Endodermal cell (in vitro differentiated cells): ENCODE measurements around the gene IQCM. TPM values are rescaled to one million over a fixed set of nuclear protein-coding genes. Genes with fewer than 3 reads are reported as not detected.

Source experiments
- DNase-seq: peaks from one replicate; pipeline ENCODE4 v3.0.0-alpha.2; 2017
- H3K27ac ChIP-seq: 2 replicates; pipeline ENCODE4 v1.5.1; 2013; ENCODE audit warnings: mild to moderate bottlenecking, low read depth, low read length, moderate library complexity
- H3K27me3 ChIP-seq: 2 replicates; pipeline ENCODE4 v1.6.1; 2013; ENCODE audit warnings: mild to moderate bottlenecking, low read length, moderate library complexity; ENCODE audit not compliant: insufficient read depth, control insufficient read depth, poor library complexity, severe bottlenecking
- H3K36me3 ChIP-seq: 2 replicates; pipeline ENCODE4 v1.7.0; 2013; ENCODE audit warnings: mild to moderate bottlenecking, low read length, moderate library complexity; ENCODE audit not compliant: control insufficient read depth, insufficient read depth
- H3K4me1 ChIP-seq: one replicate; pipeline ENCODE4 v1.7.0; 2013; ENCODE audit warnings: low read length; ENCODE audit not compliant: control insufficient read depth, insufficient read depth
- H3K4me3 ChIP-seq: 2 replicates; pipeline ENCODE4 v1.5.1; 2013; ENCODE audit warnings: mild to moderate bottlenecking, low read length, moderate library complexity
- H3K9ac ChIP-seq: 2 replicates; pipeline ENCODE4 v1.6.1; 2013; ENCODE audit warnings: mild to moderate bottlenecking, low read length, moderate library complexity; ENCODE audit not compliant: poor library complexity, severe bottlenecking; ENCODE audit errors: extremely low read depth
- H3K9me3 ChIP-seq: 2 replicates; pipeline ENCODE4 v1.6.1; 2013; ENCODE audit warnings: mild to moderate bottlenecking, low read length, moderate library complexity; ENCODE audit not compliant: control insufficient read depth
- H3K27ac Mint-ChIP-seq: 2 replicates; pipeline ENCODE4 v1.8.0; 2020; ENCODE audit warnings: mixed read lengths
- H3K27me3 Mint-ChIP-seq: 2 replicates; pipeline ENCODE4 v1.8.0; 2021; ENCODE audit warnings: mild to moderate bottlenecking, mixed read lengths; ENCODE audit not compliant: insufficient read depth
- H3K36me3 Mint-ChIP-seq: 2 replicates; pipeline ENCODE4 v1.8.0; 2020; ENCODE audit warnings: low read depth, mixed read lengths
- H3K4me1 Mint-ChIP-seq: 2 replicates; pipeline ENCODE4 v1.8.0; 2020; ENCODE audit warnings: mixed read lengths
- H3K4me3 Mint-ChIP-seq: 2 replicates; pipeline ENCODE4 v1.8.0; 2020; ENCODE audit warnings: mild to moderate bottlenecking, moderate library complexity, mixed read lengths
- H3K9me3 Mint-ChIP-seq: 2 replicates; pipeline ENCODE4 v1.8.0; 2020; ENCODE audit warnings: mild to moderate bottlenecking, mixed read lengths
- WGBS, 2 experiments: methylation state at CpG; one replicate each; pipeline versions ENCODE4 v1.1.5 to v1.1.7; 2013; ENCODE audit warnings: missing lambda C conversion rate in 2 of 2, mixed read lengths in 1 of 2; ENCODE audit not compliant: insufficient coverage in 1 of 2, insufficient read length in 1 of 2; 5-methylcytosine and 5-hydroxymethylcytosine counted together
- total RNA-seq, 2 donors: library from RNA; stranded (reverse); fragmentation: NEBNext Ultra II Directional in 1 of 2; extraction: Animal tissue kit (Norgen Biotek cat#: 25700) in 1 of 2; gene quantifications; 2 replicates in 1 of 2; 3 replicates in 1 of 2; pipeline ENCODE4 v1.2.1, GENCODE V29; 2021
- TF ChIP-seq, protein P1 (sequence below): fragments of 200-600 bp; sonication (generic); conservative IDR thresholded peaks from 2 replicates; pipeline ENCODE4 v1.5.0; 2021; ENCODE audit warnings: antibody characterized with exemption, mild to moderate bottlenecking

The IQCM gene
- total RNA-seq, 2 donors from 2014 or later = not detected

GRCh38 chr4:149555799-149556198 is 259.8 kb downstream of the IQCM start:
- H3K27ac Mint-ChIP-seq = no peak overlapping the region
- no peak overlapping the region for H3K4me3 Mint-ChIP-seq
- no peaks in the 10 kb centered on the region for H3K4me1 ChIP-seq
- H3K9me3 Mint-ChIP-seq = no peaks in the 10 kb centered on the region
- no peak overlapping the region for H3K4me3 ChIP-seq
- H3K9ac ChIP-seq = no peak overlapping the region
- TF ChIP-seq, protein P1, sequence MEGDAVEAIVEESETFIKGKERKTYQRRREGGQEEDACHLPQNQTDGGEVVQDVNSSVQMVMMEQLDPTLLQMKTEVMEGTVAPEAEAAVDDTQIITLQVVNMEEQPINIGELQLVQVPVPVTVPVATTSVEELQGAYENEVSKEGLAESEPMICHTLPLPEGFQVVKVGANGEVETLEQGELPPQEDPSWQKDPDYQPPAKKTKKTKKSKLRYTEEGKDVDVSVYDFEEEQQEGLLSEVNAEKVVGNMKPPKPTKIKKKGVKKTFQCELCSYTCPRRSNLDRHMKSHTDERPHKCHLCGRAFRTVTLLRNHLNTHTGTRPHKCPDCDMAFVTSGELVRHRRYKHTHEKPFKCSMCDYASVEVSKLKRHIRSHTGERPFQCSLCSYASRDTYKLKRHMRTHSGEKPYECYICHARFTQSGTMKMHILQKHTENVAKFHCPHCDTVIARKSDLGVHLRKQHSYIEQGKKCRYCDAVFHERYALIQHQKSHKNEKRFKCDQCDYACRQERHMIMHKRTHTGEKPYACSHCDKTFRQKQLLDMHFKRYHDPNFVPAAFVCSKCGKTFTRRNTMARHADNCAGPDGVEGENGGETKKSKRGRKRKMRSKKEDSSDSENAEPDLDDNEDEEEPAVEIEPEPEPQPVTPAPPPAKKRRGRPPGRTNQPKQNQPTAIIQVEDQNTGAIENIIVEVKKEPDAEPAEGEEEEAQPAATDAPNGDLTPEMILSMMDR = no peak
- no peaks in the 10 kb centered on the region for H3K36me3 Mint-ChIP-seq
- H3K27me3 Mint-ChIP-seq = no peaks in the 10 kb centered on the region
- no peaks in the 10 kb centered on the region for H3K9me3 ChIP-seq
- H3K27ac ChIP-seq = no peak overlapping the region
- WGBS, 2 experiments = 77 to 100% methylated on average over 1 of the region's 1 CpG
- no peaks in the 10 kb centered on the region for H3K27me3 ChIP-seq
- no peaks in the 10 kb centered on the region for H3K4me1 Mint-ChIP-seq
- DNase-seq = no peak
- H3K36me3 ChIP-seq = no peaks in the 10 kb centered on the region

- DNase-seq = no peak
- H3K9me3 ChIP-seq = no peaks in the 10 kb centered on the region
- no peaks in the 10 kb centered on the region for H3K27me3 ChIP-seq
- no peaks in the 10 kb centered on the region for H3K36me3 Mint-ChIP-seq
- H3K9me3 Mint-ChIP-seq = no peaks in the 10 kb centered on the region
- no peak overlapping the region for H3K27ac Mint-ChIP-seq
- 80% methylated on average over 1 of the region's 1 CpG; no CpG with 5 or more reads in 1 of the 2 experiments for WGBS, 2 experiments
- no peak overlapping the region for H3K4me3 Mint-ChIP-seq
- no peaks in the 10 kb centered on the region for H3K4me1 ChIP-seq
- H3K4me3 ChIP-seq = no peak overlapping the region
- H3K36me3 ChIP-seq = no peaks in the 10 kb centered on the region
- H3K4me1 Mint-ChIP-seq = peaks cover under 1% of the 10 kb centered on the region
- H3K27ac ChIP-seq = no peak overlapping the region
- H3K27me3 Mint-ChIP-seq = no peaks in the 10 kb centered on the region
- TF ChIP-seq, protein P1 = no peak
- no peak overlapping the region for H3K9ac ChIP-seq
These were observed 260.5 kb downstream of the IQCM start for GRCh38 chr4:149555146-149555545.

GRCh38 chr4:149553959-149554520 is 261.6 kb downstream of the IQCM start:
- H3K36me3 Mint-ChIP-seq = no peaks in the 10 kb centered on the region
- H3K4me3 ChIP-seq = no peak overlapping the region
- H3K4me1 ChIP-seq = no peaks in the 10 kb centered on the region
- DNase-seq = no peak
- no peaks in the 10 kb centered on the region for H3K27me3 Mint-ChIP-seq
- no peak overlapping the region for H3K27ac ChIP-seq
- H3K27ac Mint-ChIP-seq = no peak overlapping the region
- H3K36me3 ChIP-seq = no peaks in the 10 kb centered on the region
- TF ChIP-seq, protein P1 = no peak
- no peak overlapping the region for H3K9ac ChIP-seq
- H3K9me3 ChIP-seq = no peaks in the 10 kb centered on the region
- no peaks in the 10 kb centered on the region for H3K9me3 Mint-ChIP-seq
- 86 to 100% methylated on average over 1 to 5 of the region's 6 CpGs for WGBS, 2 experiments
- H3K27me3 ChIP-seq = no peaks in the 10 kb centered on the region
- H3K4me3 Mint-ChIP-seq = no peak overlapping the region
- H3K4me1 Mint-ChIP-seq = peaks cover 4% of the 10 kb centered on the region
